ENCODE data around the gene SHANK3.

Gene SHANK3

GRCh38 chr22:50678651-50679521, 6.3 kb downstream of the SHANK3 start:
- no peak for DNase-seq

GRCh38 chr22:50683086-50683993, 10.7 kb downstream of the SHANK3 start:
- no peak for DNase-seq

GRCh38 chr22:50683994-50684371, 11.4 kb downstream of the SHANK3 start:
- DNase-seq: no peak

- no peak for DNase-seq
Observed at GRCh38 chr22:50684501-50684900, 11.9 kb downstream of the SHANK3 start.

GRCh38 chr22:50684986-50685385, 12.4 kb downstream of the SHANK3 start:
- DNase-seq: no peak

GRCh38 chr22:50686794-50687193, 14.2 kb downstream of the SHANK3 start:
- DNase-seq: no peak

GRCh38 chr22:50687829-50688228, 15.2 kb downstream of the SHANK3 start:
- no peak for DNase-seq

- DNase-seq: no peak
Observed at GRCh38 chr22:50688448-50688847, 15.8 kb downstream of the SHANK3 start.

GRCh38 chr22:50691521-50691920, 18.9 kb downstream of the SHANK3 start:
- DNase-seq: no peak

- DNase-seq: no peak
Observed at GRCh38 chr22:50693462-50693861, 20.8 kb downstream of the SHANK3 start.

- no peak for DNase-seq
Observed at GRCh38 chr22:50694099-50694605, 21.5 kb downstream of the SHANK3 start.

GRCh38 chr22:50694766-50695420, 22.3 kb downstream of the SHANK3 start:
- no peak for DNase-seq

- DNase-seq: no peak
Observed at GRCh38 chr22:50695421-50696250, 23.0 kb downstream of the SHANK3 start.

GRCh38 chr22:50696251-50696798, 23.7 kb downstream of the SHANK3 start:
- no peak for DNase-seq

GRCh38 chr22:50696799-50697561, 24.4 kb downstream of the SHANK3 start:
- no peak for DNase-seq

- DNase-seq: no peak
Observed at GRCh38 chr22:50697667-50698506, 25.3 kb downstream of the SHANK3 start.

- DNase-seq: no peak
Observed at GRCh38 chr22:50698546-50698945, 25.9 kb downstream of the SHANK3 start.

GRCh38 chr22:50699001-50699755, 26.6 kb downstream of the SHANK3 start:
- DNase-seq: no peak

- DNase-seq: no peak
Observed at GRCh38 chr22:50699756-50700386, 27.2 kb downstream of the SHANK3 start.

Measured in NCI-H1417 treated with DMSO at 0.1 percent for 48 hours (cell line).